ENCODE results near the gene EZH1. TPM values are rescaled to one million over a fixed set of nuclear protein-coding genes. Genes with fewer than 3 reads are reported as not detected.

EZH1 gene
- total and polyA plus RNA-seq, 3 donors from 2014 or later, result 28.1 to 59.4 (median 53.7) TPM

DNA sequence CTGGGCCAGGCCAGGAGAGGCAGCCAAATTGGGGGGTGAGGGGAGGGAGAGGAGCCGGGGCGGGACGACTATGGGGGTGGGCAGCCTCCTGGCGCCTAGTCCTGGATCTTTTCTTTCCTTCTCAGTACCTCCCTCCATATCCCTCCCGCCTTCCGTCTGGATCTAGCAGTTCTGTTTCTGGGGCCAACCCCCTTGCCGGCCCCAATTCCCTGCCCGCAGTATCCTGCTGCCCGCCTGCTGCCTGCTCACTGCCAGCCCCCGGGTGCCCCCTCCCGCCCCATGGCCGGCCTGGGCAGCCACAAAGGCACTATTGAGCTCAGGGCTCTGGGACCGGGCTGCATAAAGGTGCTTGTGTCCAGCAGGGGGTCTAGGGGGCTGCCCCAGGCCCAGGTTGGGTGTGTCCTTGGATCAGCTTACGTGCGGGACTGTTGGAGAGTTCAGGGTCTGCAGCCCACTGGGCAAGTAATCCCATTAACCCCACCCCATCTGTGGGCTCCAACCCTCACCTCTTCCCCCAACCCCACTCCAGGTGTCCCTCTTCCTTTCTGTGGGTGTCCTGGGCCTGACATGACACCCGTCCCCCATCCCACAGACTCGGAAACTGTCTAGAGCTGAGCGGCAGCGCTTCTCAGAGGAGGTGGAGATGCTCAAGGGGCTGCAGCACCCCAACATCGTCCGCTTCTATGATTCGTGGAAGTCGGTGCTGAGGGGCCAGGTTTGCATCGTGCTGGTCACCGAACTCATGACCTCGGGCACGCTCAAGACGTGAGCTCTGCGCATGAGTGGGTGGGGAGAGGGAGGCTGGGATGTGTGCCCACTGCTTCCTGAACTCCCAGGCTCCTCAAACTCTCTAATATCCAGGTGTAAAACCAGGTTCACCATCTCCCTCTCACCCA, 37.6 kb upstream of the EZH1 start:
- Histone ChIP-seq H3K4me3 (no peak overlapping the region), H3K27ac (no peak overlapping the region), H3K4me1 (no peaks in the 10 kb centered on the region), H3K9me3 (no peaks in the 10 kb centered on the region), H3K36me3 (ENCODE audit: low read depth, missing control alignments) (no peaks in the 10 kb centered on the region), H3K27me3 (no peaks in the 10 kb centered on the region)
- DNase-seq, result no peak
- intact Hi-C loops (cut with DNase I; ENCODE audit: low total_unique reads), result no loop called here
- WGBS, 2 donors, result 58 to 60% methylated on average over 21 to 29 of the region's 29 CpGs
- TF ChIP-seq POLR2A (IDR thresholded peaks at IDR 0.05), result no peak
- TF ChIP-seq, protein P1, sequence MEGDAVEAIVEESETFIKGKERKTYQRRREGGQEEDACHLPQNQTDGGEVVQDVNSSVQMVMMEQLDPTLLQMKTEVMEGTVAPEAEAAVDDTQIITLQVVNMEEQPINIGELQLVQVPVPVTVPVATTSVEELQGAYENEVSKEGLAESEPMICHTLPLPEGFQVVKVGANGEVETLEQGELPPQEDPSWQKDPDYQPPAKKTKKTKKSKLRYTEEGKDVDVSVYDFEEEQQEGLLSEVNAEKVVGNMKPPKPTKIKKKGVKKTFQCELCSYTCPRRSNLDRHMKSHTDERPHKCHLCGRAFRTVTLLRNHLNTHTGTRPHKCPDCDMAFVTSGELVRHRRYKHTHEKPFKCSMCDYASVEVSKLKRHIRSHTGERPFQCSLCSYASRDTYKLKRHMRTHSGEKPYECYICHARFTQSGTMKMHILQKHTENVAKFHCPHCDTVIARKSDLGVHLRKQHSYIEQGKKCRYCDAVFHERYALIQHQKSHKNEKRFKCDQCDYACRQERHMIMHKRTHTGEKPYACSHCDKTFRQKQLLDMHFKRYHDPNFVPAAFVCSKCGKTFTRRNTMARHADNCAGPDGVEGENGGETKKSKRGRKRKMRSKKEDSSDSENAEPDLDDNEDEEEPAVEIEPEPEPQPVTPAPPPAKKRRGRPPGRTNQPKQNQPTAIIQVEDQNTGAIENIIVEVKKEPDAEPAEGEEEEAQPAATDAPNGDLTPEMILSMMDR (IDR thresholded peaks at IDR 0.05), result no peak

DNA sequence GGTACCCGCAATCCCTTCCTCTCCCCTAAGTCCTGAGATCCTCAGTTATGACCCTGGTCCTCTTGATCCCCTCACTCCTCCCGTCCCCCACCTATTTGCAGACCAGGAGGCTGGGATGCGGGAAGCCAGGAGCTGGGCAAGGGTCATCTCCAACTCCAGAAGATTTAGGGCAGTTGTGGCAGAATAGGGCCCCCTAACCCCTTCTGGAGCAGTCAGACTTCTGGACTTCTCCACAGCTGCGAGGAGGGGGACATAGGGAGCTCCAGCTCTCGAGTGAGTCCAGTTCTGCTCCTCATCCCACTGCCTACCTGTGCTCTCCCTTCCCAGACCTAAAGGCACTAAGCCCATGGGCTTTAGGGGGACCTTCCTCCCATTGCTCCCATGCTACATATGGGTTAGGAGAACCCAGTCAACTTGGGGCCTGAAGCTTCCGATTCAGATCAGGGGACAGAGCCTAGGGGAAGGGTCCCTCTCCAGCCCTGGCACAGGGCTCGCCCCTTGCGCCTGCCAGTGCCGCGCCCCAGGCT, 36.9 kb upstream of the EZH1 start:
- WGBS, 2 donors, result 53 to 57% methylated on average over 4 to 10 of the region's 10 CpGs
- Histone ChIP-seq H3K9me3 (no peaks in the 10 kb centered on the region), H3K4me1 (no peaks in the 10 kb centered on the region), H3K27ac (no peak overlapping the region), H3K4me3 (no peak overlapping the region), H3K36me3 (ENCODE audit: low read depth, missing control alignments) (no peaks in the 10 kb centered on the region), H3K27me3 (no peaks in the 10 kb centered on the region)
- TF ChIP-seq, protein P1 (IDR thresholded peaks at IDR 0.05), result no peak
- TF ChIP-seq POLR2A (IDR thresholded peaks at IDR 0.05), result no peak
- no peak for DNase-seq
- intact Hi-C loops (cut with DNase I; ENCODE audit: low total_unique reads), result no loop called here

DNA sequence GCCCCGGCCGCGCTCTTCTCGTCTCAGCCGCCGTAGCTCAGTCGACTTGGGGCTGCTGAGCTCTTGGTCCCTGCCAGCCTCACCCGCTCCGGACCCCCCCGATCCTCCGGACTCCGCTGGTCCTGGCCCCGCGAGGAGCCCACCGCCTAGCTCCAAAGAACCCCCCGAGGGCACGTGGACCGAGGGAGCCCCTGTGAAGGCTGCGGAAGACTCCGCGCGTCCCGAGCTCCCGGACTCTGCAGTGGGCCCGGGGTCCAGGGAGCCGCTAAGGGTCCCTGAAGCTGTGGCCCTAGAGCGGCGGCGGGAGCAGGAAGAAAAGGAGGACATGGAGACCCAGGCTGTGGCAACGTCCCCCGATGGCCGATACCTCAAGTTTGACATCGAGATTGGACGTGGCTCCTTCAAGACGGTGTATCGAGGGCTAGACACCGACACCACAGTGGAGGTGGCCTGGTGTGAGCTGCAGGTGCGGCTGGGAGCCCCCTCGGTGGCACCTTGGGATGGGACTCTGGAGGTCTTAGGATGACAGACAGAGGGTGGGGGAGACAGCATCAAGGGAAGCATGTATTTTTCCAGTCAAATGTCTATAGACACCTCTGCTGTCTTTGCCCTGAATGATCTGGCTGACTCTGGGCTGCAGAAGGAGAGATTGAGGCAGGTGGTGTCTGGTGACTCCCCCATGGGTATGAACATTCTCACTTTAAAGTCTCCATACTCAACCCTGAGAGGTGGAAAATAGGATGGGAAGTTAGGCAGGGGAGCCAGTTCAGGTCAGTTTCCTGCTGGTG, 36.2 kb upstream of the EZH1 start:
- Histone ChIP-seq H3K4me3 (peak overlapping the region; percentile 32 to 43), H3K27me3 (no peaks in the 10 kb centered on the region), H3K9me3 (no peaks in the 10 kb centered on the region), H3K36me3 (ENCODE audit: low read depth, missing control alignments) (no peaks in the 10 kb centered on the region), H3K27ac (no peak overlapping the region), H3K4me1 (no peaks in the 10 kb centered on the region)
- no peak for TF ChIP-seq POLR2A (IDR thresholded peaks at IDR 0.05)
- TF ChIP-seq, protein P1 (IDR thresholded peaks at IDR 0.05), result no peak
- no peak for DNase-seq
- intact Hi-C loops (cut with DNase I; ENCODE audit: low total_unique reads), result no loop called here
- 22% methylated on average over 25 to 39 of the region's 39 CpGs for WGBS, 2 donors

DNA sequence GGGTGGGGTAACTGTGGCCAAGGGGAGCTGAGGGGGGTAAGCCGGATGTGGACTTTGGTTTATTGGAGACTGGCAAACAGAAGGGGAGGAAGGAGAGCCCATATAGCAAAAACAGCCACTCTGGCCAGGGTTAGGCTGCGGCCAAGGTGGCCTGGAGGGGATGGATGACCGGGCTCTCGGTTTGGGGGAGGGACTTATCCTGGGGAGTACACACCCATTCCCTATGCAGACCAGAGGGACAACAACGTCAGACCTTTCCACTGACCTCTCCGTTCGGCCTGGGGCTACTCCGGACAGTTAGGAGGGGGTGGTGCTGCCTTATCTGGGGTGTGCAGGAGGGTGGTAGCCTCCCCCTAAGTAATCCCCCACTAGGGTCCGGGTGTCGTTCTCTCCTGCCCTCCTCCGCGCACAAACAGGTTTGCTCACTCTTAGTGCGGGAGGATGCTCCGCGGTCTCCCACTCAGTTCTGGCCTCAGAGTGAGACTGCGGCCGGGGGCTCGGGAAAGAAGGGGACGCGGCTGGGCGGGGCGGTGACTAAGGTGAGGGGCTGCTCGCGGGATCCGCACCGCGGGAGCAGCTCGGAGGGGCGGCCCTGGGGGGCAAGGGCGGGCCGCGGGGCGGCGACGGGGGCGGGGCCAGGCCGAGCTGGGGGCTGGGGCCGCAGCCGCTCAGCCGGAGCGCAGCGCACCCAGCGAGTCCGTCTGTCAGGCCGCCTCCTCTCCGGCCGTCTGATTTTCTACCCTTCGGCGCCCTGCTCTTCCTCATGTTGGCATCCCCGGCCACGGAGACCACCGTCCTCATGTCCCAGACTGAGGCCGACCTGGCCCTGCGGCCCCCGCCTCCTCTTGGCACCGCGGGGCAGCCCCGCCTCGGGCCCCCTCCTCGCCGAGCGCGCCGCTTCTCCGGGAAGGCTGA, 35.4 kb upstream of the EZH1 start, which contains the start of gene WNK4:
TSS of gene WNK4 (plus strand) at position 675 of the 915 bp plus-strand sequence. CDS start at position 764, 89 bp downstream.
- WGBS, 2 donors, result 10 to 19% methylated on average over 29 to 65 of the region's 65 CpGs
- H3K27ac ChIP-seq, result no peak within 1 kb of the TSS
- no peaks in the 10 kb centered on the region for H3K27me3 ChIP-seq

More for the DNA sequence above, 35.4 kb upstream of the EZH1 start, which contains the start of gene WNK4:
- intact Hi-C loops (cut with DNase I; ENCODE audit: low total_unique reads), result no loop called here
- peak within 1 kb of the TSS; percentile 32 to 43 for H3K4me3 ChIP-seq
- no peaks in the 10 kb centered on the region for H3K36me3 ChIP-seq (ENCODE audit: low read depth, missing control alignments)
- no peaks in the 10 kb centered on the region for H3K9me3 ChIP-seq
- DNase-seq, result no peak
- TF ChIP-seq POLR2A (IDR thresholded peaks at IDR 0.05), result no peak
- no peaks in the 10 kb centered on the region for H3K4me1 ChIP-seq

All from testis (tissue), 3 donors.